Measurements from ENCODE around the gene UGT8.

The UGT8 gene

DNA sequence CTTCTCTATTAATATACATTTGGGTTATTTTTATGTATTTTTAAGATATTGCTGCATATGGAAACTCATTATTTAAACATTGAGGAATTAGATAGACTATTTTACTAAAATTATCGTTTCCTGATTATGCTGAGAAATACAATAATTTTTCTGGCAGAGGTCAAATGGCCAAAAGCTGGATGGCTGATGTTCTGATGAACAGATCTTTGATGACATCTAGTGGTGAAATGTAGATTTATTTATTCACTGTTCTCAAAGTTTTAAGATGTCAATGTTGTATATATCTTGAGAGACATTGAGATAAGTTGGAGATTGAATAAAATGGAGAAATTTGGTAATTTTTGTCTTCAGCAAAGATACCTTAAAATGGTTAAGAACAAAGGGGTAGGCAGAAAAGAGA is 96.2 kb downstream of the UGT8 start:
- peak in 1 of 5 donors; percentile 8 for DNase-seq

DNA sequence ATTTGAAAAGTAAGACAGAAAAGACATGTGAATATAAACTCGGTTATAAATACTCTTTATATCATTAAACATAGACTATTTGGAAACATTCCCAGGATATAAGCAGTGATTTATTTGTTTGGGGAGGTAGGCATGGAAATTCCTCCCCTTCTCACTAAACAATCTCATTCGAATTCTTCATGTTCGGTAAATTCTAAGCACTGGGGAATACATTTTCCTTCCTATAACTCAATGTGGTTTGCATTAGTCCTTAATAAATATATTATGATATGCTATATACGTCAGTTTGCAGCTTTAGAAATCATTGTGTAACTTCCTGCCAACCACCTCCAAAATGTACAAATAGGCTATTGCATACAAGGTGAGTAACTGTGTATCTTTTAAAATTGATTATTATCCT is 99.6 kb downstream of the UGT8 start:
- DNase-seq: no peak

DNA sequence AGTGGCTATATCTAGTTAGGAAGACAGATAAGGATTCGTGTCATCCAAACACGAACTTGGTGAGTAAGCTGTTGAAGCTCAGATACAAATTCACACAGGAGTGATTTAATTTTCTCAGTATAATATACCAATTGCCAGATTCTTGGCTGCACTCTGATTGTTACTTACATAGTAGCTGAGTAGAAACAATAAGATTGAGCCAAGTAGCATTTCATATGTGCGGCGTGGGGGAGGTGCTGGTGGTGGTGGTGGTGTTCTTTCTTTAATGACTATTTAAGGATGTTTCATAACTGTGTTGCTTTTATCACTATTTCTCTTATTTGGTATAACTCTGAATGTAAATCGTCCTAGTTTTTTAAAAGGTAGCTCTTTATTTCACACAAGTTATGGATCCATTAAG is 102.9 kb downstream of the UGT8 start:
- no peak for DNase-seq

DNA sequence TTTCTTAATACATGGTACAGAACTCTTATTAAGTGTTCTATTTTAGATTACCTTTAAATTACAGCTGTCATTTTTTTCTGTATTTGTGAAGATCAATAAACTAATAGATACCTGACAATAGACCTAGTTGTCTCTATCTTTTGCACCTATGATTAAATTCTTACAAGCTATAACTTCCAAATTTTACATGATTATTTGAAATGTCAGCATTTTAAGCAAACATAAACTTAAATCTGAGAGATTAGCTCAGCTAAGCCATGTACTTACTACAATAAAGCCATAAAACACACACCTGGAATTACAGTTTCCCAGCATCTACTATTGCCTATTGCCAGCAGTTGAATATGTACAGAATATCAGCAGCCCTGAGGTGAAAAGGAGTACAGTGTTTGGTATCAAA is 118.8 kb downstream of the UGT8 start:
- DNase-seq: no peak

DNA sequence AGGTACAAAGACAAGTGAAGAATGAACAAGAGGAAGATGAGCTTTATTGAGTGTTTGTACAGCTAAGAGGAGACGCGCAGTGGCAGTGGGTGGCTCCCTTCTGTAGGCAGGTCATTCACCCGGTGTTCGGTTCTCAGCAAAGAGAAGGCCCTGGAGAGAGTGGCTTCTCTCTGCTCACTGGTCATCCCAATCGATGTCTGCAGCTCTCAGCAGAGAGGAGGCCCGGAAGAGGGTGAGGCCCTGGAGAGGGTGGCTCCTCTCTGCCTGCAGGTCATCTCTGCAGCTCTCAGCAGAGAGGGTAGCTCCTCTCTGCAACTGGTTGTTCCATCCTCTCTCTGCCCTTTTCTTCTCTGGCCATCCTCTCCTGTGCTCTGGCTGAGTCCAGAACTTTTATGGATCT is 126.5 kb downstream of the UGT8 start:
- DNase-seq: no peak

DNA sequence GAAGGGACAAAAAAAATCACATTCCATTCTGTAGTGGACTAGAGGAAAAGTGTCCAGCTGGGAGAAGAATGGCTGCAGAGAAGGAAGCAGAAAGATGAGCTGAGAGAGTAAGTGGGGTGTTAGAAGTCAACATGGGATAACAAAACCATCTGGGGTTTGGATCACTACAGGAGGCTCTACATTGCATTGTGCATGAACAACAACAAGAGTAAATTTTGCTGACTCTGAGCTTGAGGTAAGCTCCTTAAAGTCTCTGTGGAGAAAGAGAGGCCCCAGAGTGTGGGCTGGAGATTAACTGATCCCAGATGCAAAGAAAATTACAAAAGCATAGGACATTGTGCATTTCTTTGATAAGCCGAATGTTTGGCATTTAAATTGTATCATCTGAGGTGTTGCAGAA is 128.9 kb downstream of the UGT8 start:
- no peak for DNase-seq
